GM19023 (cell line): ENCODE data around the gene DDX41.
"Not testable (repeated sequence)": the region's sequence is repeated elsewhere in the genome, so short reads cannot be mapped to it uniquely, and the experiment has no call there.

Experiments used
- ATAC-seq: cut with Tn5 transposase; IDR thresholded peaks from one replicate; pipeline ENCODE4 v1.9.1; 2021; ENCODE audit warnings: mild to moderate bottlenecking, moderate library complexity; ENCODE audit not compliant: unreplicated experiment

DDX41 gene

DNA sequence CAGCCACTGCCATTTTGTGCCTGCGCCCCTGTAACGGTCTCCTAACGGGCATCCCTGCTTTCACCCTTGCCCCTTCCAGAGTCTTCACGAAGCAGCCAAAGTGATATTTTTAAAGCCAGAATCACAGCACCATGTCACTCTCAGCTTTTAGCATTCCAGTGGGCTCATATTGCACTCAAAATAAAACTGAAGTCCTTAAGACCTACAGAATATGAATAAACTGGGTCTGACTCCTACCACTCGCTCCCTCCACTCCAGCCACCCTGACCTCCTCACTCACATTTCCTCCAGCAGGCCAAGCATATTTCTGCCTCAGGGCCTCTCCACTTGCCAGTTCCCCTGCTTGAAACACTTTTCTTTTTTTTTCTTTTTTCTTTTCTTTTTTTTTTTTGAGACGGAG is 16.9 kb downstream of the DDX41 start:
- ATAC-seq, result no peak

DNA sequence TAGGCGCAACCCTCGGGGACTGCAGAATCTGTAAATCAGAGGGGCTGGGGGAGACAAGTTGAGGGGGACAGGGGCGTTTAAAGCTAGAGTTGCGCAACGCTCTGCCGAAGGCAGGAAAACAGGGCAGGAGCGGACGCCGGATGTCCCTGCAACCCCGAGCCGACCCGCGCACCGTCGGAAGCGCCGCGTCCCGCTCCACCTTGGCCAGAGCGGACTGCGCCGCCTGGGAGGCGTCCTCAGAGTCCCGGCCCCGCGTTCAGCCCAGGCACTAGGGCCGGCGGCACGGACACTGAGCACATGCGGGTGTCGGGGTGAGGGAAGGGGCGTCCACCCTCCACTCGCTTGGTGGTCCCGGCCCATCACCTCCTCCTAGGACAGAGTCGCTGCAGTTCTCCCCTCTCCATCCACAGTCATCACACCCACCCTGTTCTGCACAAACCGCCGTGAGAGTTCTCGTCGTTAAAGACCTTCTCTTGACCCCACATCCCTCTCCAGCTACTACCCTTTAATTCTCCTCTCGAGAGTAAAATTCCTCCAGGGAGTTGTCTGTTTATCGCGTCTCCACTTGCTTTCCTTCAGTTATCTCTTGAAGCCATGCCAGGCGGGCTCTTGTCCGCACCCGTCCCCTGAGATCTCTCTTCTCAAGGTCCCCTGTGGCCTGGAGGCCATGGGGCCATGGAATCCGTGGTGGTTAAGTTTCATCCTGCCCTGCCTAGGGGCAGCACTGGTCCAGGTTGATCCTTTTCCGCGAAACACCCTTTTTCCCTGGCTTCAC is 18.6 kb downstream of the DDX41 start:
- peak; percentile 1 for ATAC-seq

DNA sequence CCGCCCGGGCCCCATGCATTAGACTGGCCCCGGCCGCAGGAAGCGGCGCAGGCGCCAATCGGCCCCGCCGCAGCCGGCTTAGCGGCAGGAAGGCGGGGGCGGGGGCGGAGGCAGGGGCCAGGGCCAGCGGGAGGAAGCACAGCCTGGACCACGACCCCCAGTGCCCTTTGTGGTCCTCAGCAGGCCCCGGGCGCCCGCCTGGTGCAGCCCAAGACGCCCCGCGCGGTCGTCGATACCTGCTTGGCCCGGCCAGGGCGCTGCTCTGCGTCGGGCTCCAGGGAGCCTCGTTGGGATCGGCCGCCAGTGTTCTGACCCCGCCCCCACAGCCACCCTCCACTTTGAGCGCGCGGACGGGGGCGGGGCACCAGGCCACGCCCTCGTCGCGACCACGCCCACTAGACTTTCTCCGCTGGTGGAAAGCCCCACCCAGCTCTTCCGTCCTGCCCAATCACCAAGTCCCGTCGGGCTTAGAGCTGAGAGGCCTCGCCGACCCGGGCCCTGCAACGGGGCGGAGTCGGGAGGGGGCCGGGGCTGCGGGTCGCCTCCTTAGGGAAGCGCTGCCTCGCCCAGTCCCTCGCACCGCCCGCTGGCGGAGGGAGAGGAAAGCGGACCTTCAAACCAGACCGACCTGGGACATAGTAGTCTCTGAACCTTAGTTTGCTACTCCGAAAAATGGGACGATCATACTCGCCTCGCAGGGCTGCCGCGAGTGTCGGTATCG is 19.3 kb downstream of the DDX41 start, which contains the start of gene PDLIM7:
Gene PDLIM7, minus strand, starts transcription at position 313 of the 721 bp plus-strand sequence. CDS start 1,092 bp downstream, outside the sequence.
- peak; percentile 79 for ATAC-seq

DNA sequence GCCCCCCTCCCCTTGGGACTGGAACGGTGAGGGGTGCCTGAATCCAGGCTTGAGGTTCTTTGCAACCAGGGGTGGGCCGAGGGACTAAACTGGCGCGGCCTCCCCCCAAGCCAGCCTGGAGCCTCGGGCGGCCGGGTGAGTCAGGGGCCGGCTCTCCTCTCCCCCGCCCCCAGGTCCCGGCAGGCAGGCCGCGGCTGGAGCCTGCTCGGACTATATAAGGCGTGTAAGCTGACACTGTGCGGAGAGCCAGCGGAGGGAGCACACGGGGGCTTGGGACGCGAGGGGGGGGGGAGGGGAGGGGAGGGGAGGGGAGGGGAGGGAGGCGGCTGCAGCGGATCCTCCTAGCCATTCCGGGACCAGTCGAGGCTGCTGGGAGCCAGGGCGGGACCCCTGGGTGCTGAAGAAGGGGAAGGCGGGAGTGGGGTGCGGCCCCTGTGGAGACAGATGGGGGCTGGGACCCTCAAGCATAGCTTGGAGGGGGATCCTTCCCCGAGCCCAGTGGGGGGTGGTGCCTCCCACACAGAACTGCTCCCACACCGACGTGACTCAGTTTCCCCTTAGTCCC is 20.0 kb downstream of the DDX41 start:
- no peak for ATAC-seq

DNA sequence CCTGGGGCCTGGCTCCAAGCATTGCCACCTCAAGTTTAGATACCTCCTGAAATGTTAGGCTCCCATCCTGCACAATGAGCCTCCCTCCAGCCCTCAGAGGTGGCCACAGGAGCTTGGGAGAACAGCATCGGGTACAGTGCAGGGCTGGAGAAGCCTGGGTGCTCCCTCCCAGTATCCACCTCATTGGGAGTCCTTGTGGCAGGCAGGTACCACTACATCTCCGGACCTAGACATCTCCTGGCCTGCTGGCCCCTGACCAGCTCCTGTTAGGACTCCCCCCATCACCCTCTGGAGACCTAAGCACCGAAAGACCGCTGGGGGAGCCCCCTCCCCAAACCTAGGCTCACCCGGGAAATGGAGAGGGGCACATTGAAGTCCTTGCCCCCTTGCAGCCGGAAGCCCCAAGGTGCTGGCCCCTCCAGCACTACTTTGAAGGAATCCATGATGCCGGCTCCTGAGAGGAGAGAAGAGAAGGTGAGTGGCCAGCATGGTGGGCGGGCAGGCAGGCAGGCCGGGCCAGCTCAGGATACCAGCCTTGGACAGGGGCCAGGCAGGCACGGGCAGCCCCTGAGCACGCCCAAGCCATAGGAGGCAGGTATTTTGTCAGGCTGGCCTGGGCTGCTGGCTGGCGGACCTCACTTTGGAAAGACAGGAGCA is 20.6 kb downstream of the DDX41 start:
- no peak for ATAC-seq

DNA sequence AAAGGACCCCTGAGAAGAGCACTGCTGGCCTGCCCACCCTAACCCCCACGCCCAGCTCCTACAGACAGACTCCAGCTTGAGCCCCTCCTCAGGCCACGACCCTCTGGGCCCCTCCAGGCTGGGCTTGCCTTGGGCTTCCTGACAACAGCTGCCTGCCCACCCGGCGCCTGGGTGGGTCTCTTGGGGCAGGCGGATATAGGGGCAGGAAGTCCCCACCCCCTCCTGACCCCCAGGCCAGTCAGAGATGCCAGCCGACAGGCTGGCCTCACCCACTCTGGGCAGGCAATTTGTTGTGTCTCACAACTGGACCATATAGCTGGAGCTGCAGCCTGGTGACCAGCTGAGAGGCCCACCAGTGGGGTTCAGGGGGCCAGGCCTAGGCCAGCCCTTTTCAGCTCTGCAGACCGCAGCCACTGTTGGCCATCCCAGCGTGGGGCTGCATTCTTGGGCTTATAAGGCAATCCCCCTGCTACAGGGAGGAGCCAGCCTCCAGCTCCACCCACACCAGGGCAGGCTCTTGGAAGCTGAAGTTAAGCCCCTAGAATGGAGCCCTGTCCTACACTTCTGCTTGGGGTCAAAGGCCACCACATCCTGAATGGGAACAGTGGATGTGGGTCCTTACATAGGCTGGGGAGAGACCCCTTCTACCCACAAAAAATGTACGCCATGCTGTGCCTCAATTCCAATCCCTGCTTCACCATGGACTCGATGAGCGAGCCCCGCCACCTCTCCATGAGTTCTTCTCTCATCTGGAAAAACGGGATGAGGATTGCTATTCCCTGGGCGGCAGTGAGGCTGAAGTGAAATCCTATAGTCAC is 21.3 kb downstream of the DDX41 start:
- no peak for ATAC-seq

DNA sequence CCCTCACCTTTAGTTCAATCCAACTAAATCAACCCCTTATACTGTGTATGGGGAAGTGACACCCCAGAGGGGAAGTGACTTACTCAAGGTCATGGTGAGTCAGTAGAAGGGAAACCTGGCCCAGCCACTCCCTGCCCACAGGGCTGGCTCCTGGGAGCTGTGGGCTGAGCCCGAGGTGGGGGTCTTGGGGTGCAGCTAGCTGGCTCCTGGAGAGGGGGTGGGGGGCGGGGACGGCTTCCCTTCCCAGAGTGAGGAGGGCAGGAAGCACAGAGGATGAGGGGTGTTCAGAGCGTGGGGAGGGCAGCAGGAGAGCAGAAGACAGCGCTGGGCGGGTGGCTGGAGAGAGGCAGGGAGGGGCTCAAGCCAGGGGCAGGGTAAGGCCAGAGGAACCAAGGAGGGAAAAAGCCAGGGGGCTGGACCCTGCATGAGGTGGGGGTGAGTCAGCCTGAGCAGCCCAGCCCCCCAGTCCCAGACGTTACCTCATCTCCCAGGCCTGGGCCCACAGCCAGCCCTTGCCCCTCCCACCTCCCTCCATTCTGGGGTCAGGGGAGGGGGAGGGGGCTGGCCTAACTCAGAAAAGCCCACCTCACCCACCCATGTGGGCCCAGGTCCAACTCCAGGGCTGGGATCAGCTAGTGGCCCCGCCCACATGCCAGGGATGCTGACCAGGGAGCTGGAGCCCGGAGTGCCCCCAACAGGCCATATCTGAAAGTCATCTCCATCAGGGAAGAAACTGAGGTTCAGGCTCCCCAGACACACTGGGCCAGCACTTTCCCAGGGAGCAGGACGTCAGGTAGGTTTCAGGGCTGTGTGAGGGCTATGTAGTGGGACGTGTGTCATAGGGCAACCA is 22.2 kb downstream of the DDX41 start:
- no peak for ATAC-seq

DNA sequence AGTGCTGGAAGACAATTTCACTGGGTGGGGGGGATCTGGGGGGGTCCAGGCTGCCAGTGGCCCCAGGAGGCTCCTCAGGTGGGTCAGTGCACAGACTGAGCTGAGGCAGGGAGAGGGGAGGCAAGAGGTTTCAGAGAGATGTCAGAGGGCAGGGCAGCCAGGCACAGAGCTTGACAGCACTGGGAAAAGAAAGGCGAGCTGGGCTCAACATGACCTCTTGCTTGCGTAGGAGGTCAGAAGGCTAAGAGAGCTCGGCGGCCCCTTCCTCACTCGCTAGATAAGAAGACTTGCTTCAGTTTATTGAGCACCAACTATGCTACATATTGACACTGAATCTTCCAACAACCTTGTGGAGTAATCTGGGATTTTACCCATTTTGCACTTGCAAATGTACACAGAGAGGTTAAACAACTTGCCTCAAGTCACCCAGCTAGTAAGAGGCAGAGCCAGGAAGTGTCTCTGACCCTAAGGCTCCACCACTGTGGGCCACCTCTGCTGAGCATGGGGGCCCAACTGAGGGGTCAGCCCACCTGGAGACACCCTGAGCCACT is 22.9 kb downstream of the DDX41 start:
- ATAC-seq, result no peak

DNA sequence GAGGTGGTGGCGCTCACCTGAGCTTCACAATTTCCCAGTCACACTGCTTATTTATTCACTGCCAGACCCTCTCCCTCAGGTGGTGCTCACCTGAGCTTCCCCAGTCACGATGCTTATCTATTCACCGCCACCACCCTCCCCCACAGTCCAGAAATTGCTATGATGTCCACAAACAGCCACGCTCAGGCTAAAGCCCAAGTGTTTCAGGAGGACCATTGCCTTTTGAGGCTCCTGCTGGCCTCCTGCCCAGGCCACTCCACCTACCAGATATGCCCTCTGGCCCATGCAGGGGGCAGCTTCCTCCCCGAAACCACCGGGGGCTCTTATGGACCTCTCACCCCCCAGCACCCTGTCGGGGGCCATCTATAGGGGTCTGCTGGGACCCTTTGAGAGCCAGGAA is 23.9 kb downstream of the DDX41 start:
- no peak for ATAC-seq

DNA sequence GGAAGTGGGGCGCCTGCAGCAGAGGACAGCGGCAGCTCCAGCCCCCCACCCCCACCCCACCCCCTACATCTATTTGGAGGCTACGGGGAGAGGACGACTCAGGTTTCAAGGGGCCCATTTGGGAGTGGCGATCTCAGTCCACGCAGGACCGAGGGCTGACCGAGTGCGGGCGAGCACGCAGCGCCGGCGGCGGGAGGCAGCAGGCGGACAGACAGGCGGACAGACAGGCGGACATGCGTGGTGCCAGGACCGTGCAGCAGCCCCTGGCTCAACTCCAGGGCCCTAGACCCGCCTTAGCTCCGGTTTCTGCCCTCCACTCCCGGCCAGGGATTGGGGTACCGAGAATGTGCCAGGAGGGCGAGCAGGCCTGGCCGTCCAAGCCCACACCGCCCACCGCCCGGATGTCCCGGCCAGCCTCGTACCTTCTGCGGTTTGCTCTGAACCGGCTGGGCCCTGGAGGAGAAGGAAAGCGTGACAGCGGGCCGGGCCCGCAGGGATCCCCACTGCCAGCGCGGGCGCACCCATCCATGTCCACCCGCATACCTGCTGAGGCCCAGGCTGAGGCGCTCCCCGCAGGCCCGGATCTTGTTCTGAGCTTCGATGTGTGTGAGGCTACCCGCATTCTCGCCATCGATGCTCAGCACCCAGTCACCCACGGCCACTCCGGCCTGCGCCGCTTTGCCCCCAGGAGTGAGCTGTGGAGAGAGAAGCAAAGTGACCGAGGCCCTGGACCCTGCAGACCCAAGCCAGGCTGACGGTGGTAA is 24.6 kb downstream of the DDX41 start:
- ATAC-seq, result no peak

DNA sequence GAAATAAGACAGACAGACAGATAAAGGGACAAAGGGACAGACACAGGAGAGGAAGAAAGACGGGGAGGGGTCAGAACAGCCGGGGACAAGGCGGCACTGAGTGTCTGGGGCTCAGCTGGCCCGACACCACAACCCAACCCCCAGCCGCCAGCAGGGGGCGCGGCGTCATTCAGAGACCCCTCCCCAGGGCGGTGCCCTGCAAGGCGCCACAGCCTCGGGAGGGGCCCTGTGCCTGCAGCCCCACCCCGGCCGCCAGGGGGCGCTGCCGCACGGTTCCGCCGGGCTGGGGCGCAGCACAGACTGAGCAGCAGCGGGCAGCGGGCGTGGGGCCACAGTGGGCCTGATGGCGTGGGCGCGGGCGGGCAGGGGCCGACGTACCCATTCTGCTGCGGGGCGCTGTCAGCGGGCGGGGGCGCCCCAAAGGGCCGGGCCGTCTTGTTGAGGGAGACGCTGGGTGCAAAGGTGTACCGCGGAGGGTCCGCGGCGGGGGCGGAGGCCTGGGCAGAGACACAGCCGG is 25.3 kb downstream of the DDX41 start:
- ATAC-seq, result no peak

DNA sequence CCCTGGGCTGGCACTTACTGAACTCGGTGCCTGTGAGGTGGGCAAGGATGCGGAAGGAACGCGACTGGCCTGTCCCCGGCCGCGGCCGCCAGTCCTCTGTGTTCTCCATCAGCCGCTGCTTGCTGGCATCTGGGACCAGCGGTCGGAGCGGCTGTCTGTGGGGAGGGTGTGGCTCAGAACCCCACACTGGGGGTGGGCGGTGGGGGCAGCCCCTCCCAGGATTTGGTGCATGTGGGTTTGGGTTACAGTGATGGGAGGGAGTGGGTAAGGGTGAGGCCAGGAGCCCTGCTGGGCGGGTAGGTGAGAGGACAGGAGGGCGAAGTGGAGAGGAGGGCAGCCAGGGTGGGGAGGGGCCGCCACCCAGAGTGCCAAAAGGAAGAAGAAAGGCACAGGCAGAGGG is 25.8 kb downstream of the DDX41 start:
- ATAC-seq, result no peak

DNA sequence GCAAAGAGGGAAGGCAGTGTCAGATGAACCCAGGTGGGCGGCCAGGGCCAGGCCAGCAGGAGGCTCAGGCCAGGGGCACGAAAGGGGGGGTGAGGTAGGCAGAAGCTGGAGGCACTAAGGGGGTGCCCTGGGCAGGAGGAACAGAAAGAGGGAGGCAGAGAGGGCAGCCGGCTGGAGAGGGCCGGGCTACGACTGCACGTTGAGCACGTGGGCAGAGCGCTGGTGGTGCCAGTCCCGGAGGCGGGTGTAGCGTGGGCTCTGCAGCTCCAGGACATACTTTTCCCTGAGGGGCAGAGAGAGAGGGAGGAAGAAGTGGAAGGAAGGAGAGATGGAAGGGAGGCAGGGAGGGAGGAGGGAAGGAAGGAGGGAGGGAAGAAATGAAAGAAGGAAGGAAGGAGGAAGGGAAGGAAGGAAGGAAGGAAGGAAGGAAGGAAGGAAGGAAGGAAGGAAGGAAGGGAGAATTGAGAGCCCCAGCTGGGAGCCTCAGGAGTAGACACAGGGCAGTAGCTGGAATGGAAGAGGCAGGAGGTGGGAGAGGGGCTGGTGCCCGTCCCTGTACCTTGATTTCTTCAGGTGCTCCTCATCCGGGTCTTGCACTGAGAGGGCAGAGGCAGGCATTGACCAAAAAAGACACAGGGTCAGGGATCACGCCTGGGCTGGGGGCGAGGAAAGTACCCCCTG is 26.3 kb downstream of the DDX41 start:
- no peak for ATAC-seq

DNA sequence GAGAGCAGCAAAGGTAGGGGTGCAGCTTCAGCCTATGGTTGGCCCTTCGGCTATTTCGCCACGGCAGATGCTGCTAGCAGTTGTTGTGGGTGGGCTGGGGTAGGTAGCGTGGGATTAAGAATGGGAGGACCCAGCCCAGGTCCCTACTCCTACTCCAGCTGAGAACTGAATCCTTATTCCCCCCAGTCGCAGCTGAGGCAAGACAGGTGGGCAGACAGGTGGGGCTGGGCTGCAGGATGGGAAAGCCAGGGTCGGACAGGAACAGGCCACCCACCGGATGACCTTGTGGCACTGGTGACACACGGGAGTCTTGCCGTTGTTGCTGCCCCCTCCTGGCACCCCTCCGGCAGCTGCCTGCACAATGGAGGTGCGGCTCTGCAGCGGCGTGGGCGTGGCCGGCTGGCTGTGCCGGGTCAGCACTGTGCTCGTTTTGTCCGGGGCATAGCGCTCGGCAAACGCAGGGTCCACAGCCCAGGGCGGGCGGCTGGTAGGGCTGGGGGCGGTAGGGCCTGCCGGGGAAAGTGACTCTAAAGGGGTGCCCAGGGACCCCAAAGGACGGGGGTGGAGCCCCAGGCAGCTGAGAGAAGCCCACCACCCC is 27.5 kb downstream of the DDX41 start:
- no peak for ATAC-seq

DNA sequence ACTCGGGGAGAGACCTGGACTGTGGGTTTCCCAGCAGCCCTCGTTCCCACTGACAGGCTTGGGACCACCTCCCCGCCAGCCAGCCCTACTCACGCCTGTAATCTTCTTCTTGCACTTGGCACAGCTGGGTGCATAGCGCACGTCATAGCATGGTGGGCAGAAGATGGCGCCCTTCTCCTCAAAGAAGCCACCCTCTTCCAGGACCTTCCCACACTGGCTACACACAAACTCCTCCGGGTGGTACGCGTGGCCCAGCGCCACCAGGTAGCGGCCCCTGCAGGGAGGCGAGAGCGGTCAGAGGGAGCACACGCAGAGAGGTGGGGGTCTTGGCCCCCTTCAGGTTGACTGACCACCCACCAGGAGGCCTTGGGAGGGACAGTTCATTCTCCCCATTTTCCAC is 28.8 kb downstream of the DDX41 start:
- ATAC-seq, result no peak

DNA sequence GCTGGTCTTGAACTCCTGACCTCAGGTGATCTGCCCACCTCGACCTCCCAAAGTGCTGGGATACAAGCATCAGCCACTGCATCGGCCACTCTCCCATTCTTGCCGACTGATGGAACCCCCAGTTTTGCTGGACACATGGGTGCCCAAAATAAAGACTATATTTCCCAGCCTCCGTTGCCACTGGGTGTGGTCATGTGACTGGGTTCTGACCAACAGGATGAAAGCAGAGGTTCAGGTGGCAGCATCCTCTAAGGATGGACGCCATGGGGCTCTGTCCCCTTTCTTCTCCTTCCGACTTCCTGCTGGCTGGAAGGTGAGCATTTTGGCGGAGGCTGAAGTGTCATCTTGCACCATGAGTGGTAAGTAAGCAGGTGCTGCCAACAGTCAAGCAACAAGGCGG is 29.6 kb downstream of the DDX41 start:
- ATAC-seq, result no peak

DNA sequence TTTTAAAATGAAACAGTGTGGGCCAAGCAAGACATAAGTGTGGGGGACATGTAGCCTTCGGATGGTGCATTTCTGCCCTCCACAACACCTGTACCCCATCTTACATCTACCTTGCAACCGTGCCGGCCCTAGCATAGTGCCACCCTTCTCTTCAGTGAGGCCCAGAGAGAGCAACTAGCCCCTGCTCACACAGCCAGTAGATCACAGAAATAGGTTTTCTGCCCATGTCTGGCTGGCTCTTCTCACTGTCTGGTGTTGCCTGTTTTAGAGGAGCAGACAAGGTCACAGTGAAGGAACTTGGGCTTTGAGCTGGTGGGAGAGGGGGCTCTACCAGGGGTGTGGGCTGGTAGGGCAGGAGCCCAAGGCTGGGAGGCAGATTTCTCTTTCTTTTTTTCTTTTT is 30.5 kb downstream of the DDX41 start:
- ATAC-seq, result no peak

DNA sequence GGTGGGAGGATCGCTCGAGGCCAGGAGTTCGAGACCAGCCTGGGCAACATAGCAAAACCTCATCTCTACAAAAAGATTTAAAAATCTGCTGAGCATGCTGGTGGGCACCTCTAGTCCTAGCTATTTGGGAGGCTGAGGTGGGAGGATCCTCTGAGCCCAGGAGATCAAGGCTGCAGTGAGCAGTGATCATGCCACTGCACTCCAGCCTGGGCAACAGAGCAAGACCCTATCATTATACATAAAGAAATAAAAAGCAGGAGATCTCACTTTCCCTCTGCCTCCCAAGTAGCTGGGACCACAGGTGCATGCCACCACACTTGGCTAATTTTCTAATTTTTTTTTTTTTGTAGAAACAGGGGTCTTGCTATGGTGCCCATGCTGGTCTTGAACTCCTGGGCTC is 31.0 kb downstream of the DDX41 start:
- not testable (repeated sequence) for ATAC-seq
